ENCODE data around the gene CYP46A1.

The CYP46A1 gene

DNA sequence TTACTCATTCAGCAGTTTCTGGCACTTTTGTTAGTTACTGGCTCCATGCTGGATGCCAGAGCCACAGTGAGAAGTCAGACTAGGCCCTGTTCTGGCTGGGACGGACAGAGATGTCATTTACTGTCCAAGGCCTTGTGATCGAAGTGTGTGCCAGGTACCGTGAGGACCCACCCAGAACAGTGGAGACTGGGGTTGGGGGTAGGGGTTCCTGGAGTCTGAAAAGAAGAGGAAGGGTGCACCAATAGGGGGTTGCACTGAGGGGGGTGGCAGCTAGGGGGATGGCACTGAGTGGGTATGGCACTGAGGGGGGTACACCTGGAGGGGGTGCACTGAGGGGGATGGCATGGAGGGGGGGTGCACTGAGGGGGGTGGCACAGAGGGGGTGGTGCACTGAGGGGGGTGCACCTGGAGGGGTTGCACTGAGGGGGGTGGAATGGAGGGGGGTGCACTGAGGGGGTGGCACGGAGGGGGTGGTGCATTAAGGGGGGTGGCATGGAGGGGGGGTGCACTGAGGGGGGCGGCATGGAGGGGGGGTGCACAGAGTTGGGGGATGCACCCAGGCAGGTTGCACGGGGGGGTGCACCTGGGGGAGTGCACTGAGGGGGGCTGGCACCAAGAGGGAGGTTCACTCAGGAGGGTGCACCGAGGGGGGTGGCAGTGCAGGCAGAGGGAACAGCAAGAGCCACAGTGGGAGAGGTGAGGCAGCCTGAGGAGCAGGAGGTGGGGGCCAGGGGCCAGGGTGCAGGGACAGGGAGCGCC, 10.6 kb upstream of the CYP46A1 start:
- TF ChIP-seq, protein P1, sequence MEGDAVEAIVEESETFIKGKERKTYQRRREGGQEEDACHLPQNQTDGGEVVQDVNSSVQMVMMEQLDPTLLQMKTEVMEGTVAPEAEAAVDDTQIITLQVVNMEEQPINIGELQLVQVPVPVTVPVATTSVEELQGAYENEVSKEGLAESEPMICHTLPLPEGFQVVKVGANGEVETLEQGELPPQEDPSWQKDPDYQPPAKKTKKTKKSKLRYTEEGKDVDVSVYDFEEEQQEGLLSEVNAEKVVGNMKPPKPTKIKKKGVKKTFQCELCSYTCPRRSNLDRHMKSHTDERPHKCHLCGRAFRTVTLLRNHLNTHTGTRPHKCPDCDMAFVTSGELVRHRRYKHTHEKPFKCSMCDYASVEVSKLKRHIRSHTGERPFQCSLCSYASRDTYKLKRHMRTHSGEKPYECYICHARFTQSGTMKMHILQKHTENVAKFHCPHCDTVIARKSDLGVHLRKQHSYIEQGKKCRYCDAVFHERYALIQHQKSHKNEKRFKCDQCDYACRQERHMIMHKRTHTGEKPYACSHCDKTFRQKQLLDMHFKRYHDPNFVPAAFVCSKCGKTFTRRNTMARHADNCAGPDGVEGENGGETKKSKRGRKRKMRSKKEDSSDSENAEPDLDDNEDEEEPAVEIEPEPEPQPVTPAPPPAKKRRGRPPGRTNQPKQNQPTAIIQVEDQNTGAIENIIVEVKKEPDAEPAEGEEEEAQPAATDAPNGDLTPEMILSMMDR (IDR thresholded peaks at IDR 0.05; ENCODE audit: low read depth, low read length) = no peak
- in situ Hi-C loops (cut with HindIII; ENCODE audit: low sequenced_read_pairs) = no loop called here
- H3K4me3 ChIP-seq (ENCODE audit: low read depth, low read length) = no peak overlapping the region
- DNase-seq (ENCODE audit: low read depth, low spot score) = no peak

DNA sequence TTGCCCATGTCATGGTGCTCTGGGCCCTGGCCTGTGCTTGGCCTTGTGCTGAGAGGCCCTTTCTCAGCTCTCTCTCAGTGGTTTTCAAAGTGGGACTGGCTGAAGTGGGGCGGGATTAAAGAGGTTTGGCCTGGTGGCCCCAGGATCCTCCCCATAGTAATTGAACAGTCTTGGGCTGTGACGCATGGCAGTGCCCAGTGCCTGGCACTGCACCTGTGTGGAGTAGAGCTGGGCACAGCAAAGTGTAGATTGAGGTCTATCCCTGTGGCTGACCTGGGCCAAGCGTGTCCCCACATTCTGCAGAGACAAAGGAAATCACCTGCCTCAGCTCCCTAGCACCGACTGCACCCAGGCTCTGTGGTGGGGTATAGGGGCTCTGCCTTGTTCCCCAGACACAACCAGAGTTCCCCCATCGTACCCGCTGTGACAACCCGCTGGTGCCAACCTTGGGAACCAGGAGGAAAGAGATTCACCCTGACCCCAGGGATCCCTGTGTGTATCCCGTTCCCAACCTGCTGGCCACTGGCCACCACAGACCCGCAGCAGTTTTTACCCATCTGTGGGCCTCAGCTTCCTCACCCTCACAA, 9.9 kb upstream of the CYP46A1 start:
- TF ChIP-seq, protein P1 (IDR thresholded peaks at IDR 0.05; ENCODE audit: low read depth, low read length) = no peak
- DNase-seq (ENCODE audit: low read depth, low spot score) = no peak
- in situ Hi-C loops (cut with HindIII; ENCODE audit: low sequenced_read_pairs) = no loop called here
- H3K4me3 ChIP-seq (ENCODE audit: low read depth, low read length) = no peak overlapping the region

DNA sequence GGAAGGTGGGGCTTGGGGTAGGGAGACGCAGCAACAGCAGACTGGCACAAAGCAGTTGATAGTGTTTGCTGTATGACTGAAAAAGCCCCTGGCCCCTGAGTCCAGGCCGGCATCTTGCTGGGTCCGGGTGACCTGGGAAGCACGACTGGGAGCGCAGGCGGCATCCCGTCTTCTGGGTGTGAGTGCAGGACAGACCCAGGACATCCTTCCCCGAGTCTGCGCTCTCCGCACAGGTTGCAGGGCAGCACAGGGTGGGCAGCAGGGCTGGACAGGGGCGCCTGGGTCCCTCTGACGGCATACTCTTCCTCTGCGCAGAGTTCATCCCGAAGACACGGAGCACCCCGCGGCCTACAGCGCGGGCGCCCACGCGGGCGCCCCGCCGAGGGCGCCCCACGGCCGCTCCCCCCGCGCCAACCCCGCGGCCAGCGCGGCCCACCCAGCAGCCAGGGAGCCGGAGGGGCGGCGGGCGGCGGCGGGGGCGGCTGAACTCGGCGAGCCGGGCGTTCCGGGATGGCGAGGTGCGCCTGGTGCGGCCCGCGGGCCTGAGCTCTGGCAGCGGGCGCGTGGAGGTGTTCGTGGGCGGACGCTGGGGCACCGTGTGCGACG, 9.2 kb upstream of the CYP46A1 start:
- no peak overlapping the region for H3K4me3 ChIP-seq (ENCODE audit: low read depth, low read length)
- DNase-seq (ENCODE audit: low read depth, low spot score) = no peak
- in situ Hi-C loops (cut with HindIII; ENCODE audit: low sequenced_read_pairs) = no loop called here
- TF ChIP-seq, protein P1 (IDR thresholded peaks at IDR 0.05; ENCODE audit: low read depth, low read length) = no peak

DNA sequence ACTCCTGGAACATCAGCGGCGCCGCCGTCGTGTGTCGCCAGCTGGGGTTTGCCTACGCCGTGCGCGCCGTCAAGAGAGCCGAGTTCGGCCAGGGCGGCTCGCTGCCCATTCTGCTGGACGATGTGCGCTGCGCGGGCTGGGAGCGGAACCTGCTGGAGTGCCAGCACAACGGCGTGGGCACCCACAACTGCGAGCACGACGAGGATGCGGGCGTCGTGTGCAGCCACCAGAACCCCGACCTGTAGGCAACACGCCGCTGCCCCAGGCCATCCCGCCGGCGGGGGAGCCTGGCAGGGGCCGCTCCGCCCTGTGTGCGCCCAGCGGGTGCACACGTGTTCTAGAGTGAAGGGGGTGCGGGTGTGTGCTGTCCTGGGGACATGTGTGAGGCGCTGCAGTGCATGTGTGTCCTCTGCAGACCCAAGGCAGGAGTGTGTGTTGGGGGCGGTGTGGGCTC, 8.7 kb upstream of the CYP46A1 start:
- in situ Hi-C loops (cut with HindIII; ENCODE audit: low sequenced_read_pairs) = no loop called here
- no peak overlapping the region for H3K4me3 ChIP-seq (ENCODE audit: low read depth, low read length)
- no peak for DNase-seq (ENCODE audit: low read depth, low spot score)
- TF ChIP-seq, protein P1 (IDR thresholded peaks at IDR 0.05; ENCODE audit: low read depth, low read length) = no peak

DNA sequence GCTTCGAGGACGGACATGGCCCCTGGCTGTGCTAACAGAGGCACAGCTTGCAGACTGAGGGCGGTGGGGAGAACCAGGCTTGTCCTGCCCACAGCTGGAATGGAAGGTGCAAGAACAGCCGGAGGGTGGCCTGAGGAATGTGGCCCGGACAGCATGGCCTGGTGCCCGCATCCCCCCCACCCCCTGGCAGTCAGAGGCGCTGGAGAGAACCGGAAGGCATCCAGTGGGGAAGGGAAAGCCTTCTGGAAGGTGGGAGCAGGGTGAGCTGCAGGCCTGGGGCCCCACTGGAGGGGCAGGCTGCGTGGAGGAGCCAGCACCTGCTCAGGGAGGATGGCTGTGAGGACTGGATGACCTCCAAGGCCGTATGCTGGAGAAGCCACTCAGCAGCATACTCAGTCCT, 8.1 kb upstream of the CYP46A1 start:
- H3K4me3 ChIP-seq (ENCODE audit: low read depth, low read length) = no peak overlapping the region
- no peak for DNase-seq (ENCODE audit: low read depth, low spot score)
- in situ Hi-C loops (cut with HindIII; ENCODE audit: low sequenced_read_pairs) = no loop called here
- TF ChIP-seq, protein P1 (IDR thresholded peaks at IDR 0.05; ENCODE audit: low read depth, low read length) = no peak

DNA sequence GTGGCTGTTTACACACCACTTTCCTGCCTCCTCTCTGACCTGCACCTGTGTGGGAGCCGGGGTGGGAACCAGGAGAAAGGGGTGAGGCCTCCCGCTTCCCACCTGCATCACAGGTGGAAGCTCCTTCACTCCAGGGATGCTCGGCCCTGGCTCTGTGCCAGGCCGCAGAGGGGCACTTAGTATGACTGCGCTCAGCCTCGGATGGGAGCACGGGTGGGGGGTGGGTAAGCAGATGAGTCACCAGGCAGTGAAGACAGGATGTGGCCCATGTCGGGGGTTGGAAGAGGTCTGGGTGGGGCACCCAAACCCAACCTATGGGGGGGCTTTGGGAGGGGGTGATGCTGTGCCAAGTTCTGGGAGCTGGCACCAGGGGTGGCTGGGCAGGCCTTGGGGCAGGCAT, 7.4 kb upstream of the CYP46A1 start:
- TF ChIP-seq, protein P1 (IDR thresholded peaks at IDR 0.05; ENCODE audit: low read depth, low read length) = no peak
- in situ Hi-C loops (cut with HindIII; ENCODE audit: low sequenced_read_pairs) = no loop called here
- H3K4me3 ChIP-seq (ENCODE audit: low read depth, low read length) = no peak overlapping the region
- no peak for DNase-seq (ENCODE audit: low read depth, low spot score)
